Measurements from ENCODE around the gene XYLT1. TPM values are rescaled to one million over a fixed set of nuclear protein-coding genes. Genes with fewer than 3 reads are reported as not detected.

Gene XYLT1
- total RNA-seq, 1 experiment from 2014 or later = 14.5 TPM

DNA sequence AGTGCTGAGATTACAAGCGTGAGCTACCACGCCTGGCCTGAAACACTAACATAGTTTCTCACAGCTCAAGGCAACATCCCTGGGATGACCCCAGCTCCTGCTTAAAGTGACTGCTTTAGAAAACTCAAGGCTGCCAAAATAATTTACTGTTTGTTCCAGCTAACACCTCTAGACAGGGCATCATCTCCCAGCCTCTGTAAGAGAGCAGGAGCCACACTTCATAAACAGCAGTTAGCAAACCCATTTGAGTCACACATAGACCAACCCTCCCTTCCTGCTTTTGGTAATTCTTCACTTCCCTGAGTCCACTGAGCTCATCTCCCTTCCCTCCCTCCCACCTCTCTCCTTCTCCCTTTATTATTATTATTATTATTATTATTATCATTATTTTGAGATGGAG is 201.3 kb downstream of the XYLT1 start:
- H3K18ac ChIP-seq (ENCODE audit: insufficient read length, low read depth, low read length) = no peak overlapping the region
- H2BK20ac ChIP-seq (ENCODE audit: low read depth, low read length, poor library complexity, severe bottlenecking) = no peak overlapping the region
- H2BK15ac ChIP-seq (ENCODE audit: low read depth, low read length) = no peak overlapping the region
- H3K14ac ChIP-seq (ENCODE audit: insufficient read depth, low read length) = no peak overlapping the region
- no peak overlapping the region for H3K56ac ChIP-seq (ENCODE audit: insufficient read length, low read depth, low read length)
- no peak overlapping the region for H3T11ph ChIP-seq (ENCODE audit: low read length)
- H2BK120ac ChIP-seq (ENCODE audit: low read depth, low read length, poor library complexity, severe bottlenecking) = no peak overlapping the region
- no peaks in the 10 kb centered on the region for H3K27me3 Mint-ChIP-seq (ENCODE audit: low read depth)
- no peaks in the 10 kb centered on the region for H3K23me2 ChIP-seq (ENCODE audit: insufficient read length, low read depth, low read length, poor library complexity, severe bottlenecking)
- no peak overlapping the region for H3K23ac ChIP-seq (ENCODE audit: insufficient read length, low read depth, low read length)
- no peak overlapping the region for H4K91ac ChIP-seq (ENCODE audit: insufficient read length, low read depth, low read length)
- no peak overlapping the region for H4K5ac ChIP-seq (ENCODE audit: insufficient read length, low read depth, low read length)
- TF ChIP-seq, protein P1, sequence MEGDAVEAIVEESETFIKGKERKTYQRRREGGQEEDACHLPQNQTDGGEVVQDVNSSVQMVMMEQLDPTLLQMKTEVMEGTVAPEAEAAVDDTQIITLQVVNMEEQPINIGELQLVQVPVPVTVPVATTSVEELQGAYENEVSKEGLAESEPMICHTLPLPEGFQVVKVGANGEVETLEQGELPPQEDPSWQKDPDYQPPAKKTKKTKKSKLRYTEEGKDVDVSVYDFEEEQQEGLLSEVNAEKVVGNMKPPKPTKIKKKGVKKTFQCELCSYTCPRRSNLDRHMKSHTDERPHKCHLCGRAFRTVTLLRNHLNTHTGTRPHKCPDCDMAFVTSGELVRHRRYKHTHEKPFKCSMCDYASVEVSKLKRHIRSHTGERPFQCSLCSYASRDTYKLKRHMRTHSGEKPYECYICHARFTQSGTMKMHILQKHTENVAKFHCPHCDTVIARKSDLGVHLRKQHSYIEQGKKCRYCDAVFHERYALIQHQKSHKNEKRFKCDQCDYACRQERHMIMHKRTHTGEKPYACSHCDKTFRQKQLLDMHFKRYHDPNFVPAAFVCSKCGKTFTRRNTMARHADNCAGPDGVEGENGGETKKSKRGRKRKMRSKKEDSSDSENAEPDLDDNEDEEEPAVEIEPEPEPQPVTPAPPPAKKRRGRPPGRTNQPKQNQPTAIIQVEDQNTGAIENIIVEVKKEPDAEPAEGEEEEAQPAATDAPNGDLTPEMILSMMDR (conservative IDR thresholded peaks at IDR 0.05) = no peak
- no peak overlapping the region for H2AFZ ChIP-seq (ENCODE audit: low read length)
- no peak overlapping the region for H3K27ac ChIP-seq (ENCODE audit: insufficient read length, low read depth, low read length)
- no peak overlapping the region for H3K9ac ChIP-seq (ENCODE audit: extremely low read depth, insufficient read length, low read length)
- H2BK5ac ChIP-seq (ENCODE audit: insufficient read length, low read length) = no peak overlapping the region
- H4K20me1 ChIP-seq (ENCODE audit: control insufficient read depth, insufficient read depth, insufficient read length) = no peaks in the 10 kb centered on the region
- H3K36me3 Mint-ChIP-seq (ENCODE audit: insufficient read depth in 1 of 3, low read depth in 3 of 3) = peaks cover 0 to 2% (median 0%) of the 10 kb centered on the region in 3 experiments; a peak in 1 of 7 replicates
- no peak overlapping the region for H3K27ac Mint-ChIP-seq
- H3K4me1 ChIP-seq (ENCODE audit: insufficient read depth, low read length) = no peaks in the 10 kb centered on the region
- H3K4me1 Mint-ChIP-seq = peaks cover 16 to 18% of the 10 kb centered on the region in 2 experiments
- H3K9me3 Mint-ChIP-seq = no peaks in the 10 kb centered on the region
- no peaks in the 10 kb centered on the region for H3K9me3 ChIP-seq (ENCODE audit: control insufficient read depth, low read depth, low read length)
- WGBS (ENCODE audit: extremely low coverage, insufficient read length, low lambda C conversion rate) = no CpG with 5 or more reads among the region's 2 CpGs
- H3K79me1 ChIP-seq (ENCODE audit: insufficient read depth, low read depth, low read length, poor library complexity, severe bottlenecking) = no peaks in the 10 kb centered on the region
- DNase-seq = no peak
- no peak overlapping the region for H4K8ac ChIP-seq (replicated peaks; ENCODE audit: insufficient read length, low read depth, low read length)
- no peak overlapping the region for H2AK5ac ChIP-seq (ENCODE audit: insufficient read length, low read length)
- H3K79me2 ChIP-seq (ENCODE audit: insufficient read depth, low read length) = no peaks in the 10 kb centered on the region
- no peaks in the 10 kb centered on the region for H3K27me3 ChIP-seq (ENCODE audit: insufficient read depth, low read length)
- no peak overlapping the region for H3K4me2 ChIP-seq (ENCODE audit: insufficient read depth, insufficient read length, low read length)
- no peak overlapping the region for H3K4me3 Mint-ChIP-seq
- H2BK12ac ChIP-seq (ENCODE audit: insufficient read length, low read depth, low read length) = no peak overlapping the region
- H3K4ac ChIP-seq (ENCODE audit: low read depth, low read length) = no peak overlapping the region

Measured in H9 (cell line).